Glutamatergic neuron (in vitro differentiated cells): Measurements from ENCODE around the gene NDUFA11. TPM values are rescaled to one million over a fixed set of nuclear protein-coding genes. Genes with fewer than 3 reads are reported as not detected.
A peak's percentile ranks its signal among the peaks of the same experiment; 100 is the strongest.

Experiments used
- DNase-seq: peaks from one replicate; pipeline ENCODE4 v3.0.0; 2022
- H3K27ac Mint-ChIP-seq: one replicate; pipeline ENCODE4 v1.8.0; 2020; ENCODE audit warnings: mild to moderate bottlenecking, mixed read lengths, inconsistent platforms; ENCODE audit not compliant: unreplicated experiment
- H3K27me3 Mint-ChIP-seq: one replicate; pipeline ENCODE4 v1.8.0; 2020; ENCODE audit warnings: mild to moderate bottlenecking, moderate library complexity, mixed read lengths, inconsistent platforms; ENCODE audit not compliant: unreplicated experiment
- H3K36me3 Mint-ChIP-seq: one replicate; pipeline ENCODE4 v1.8.0; 2020; ENCODE audit warnings: mild to moderate bottlenecking, mixed read lengths, inconsistent platforms; ENCODE audit not compliant: unreplicated experiment
- H3K4me1 Mint-ChIP-seq: one replicate; pipeline ENCODE4 v1.8.0; 2020; ENCODE audit warnings: mild to moderate bottlenecking, low read depth, mixed read lengths, inconsistent platforms; ENCODE audit not compliant: unreplicated experiment
- H3K4me3 Mint-ChIP-seq: one replicate; pipeline ENCODE4 v1.8.0; 2020; ENCODE audit warnings: mild to moderate bottlenecking, mixed read lengths, inconsistent platforms; ENCODE audit not compliant: unreplicated experiment
- H3K9me3 Mint-ChIP-seq: one replicate; pipeline ENCODE4 v1.8.0; 2020; ENCODE audit warnings: mild to moderate bottlenecking, moderate library complexity, mixed read lengths, inconsistent platforms; ENCODE audit not compliant: unreplicated experiment
- CTCF ChIP-seq: fragments of 200-600 bp; sonication (generic); IDR thresholded peaks from one replicate; pipeline ENCODE4 v1.5.0; 2021; ENCODE audit not compliant: partially characterized antibody, unreplicated experiment
- total RNA-seq: library from RNA; stranded (reverse); fragmentation: NEBNext Ultra II Directional; extraction: Animal tissue kit (Norgen Biotek cat#: 25700); gene quantifications from one replicate; pipeline ENCODE4 v1.2.1, GENCODE V29; 2021; ENCODE audit not compliant: unreplicated experiment

Gene NDUFA11
- total RNA-seq, 1 donor from 2014 or later: 193 TPM

DNA sequence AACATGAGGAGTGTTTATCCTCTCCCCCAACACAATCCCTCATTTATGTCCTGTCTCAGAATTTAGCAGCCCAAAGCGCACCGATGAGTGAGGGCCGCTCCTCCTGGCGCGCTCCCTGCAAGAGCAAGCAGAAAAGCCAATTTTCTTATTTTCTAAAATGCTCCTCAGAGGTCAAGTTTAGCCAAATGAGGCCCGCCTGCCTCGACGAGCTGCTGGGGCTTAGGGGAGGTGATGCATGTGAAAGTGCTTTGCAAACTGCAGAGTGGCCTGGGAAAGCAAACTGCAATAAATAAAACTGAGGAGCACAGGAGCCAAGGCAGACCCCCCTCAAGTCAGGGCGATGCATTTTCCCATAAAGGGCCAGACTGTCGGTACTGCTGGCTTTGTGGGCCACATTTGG, 39.5 kb upstream of the NDUFA11 start:
- Mint-ChIP-seq H3K9me3 (no peaks in the 10 kb centered on the region), H3K27ac (peak overlapping the region; percentile 19), H3K27me3 (peaks cover 7% of the 10 kb centered on the region), H3K36me3 (peaks cover 12% of the 10 kb centered on the region), H3K4me1 (peaks cover 55% of the 10 kb centered on the region), H3K4me3 (no peak overlapping the region)
- no peak for DNase-seq
- TF ChIP-seq CTCF: no peak

- no peaks in the 10 kb centered on the region for H3K9me3 Mint-ChIP-seq
- H3K36me3 Mint-ChIP-seq: peaks cover 12% of the 10 kb centered on the region
- peak overlapping the region; percentile 52 for H3K27ac Mint-ChIP-seq
- no peak for TF ChIP-seq CTCF
- H3K4me3 Mint-ChIP-seq: no peak overlapping the region
- H3K4me1 Mint-ChIP-seq: peaks cover 60% of the 10 kb centered on the region
- no peak for DNase-seq
- peaks cover 7% of the 10 kb centered on the region for H3K27me3 Mint-ChIP-seq
These were observed 38.1 kb upstream of the NDUFA11 start for GRCh38 chr19:5941673-5942072.

GRCh38 chr19:5940260-5941208, 36.9 kb upstream of the NDUFA11 start:
- Mint-ChIP-seq H3K9me3 (no peaks in the 10 kb centered on the region), H3K36me3 (peaks cover 6% of the 10 kb centered on the region), H3K4me3 (no peak overlapping the region), H3K4me1 (peaks cover 67% of the 10 kb centered on the region), H3K27me3 (peaks cover 7% of the 10 kb centered on the region), H3K27ac (no peak overlapping the region)
- TF ChIP-seq CTCF: no peak
- no peak for DNase-seq

DNA sequence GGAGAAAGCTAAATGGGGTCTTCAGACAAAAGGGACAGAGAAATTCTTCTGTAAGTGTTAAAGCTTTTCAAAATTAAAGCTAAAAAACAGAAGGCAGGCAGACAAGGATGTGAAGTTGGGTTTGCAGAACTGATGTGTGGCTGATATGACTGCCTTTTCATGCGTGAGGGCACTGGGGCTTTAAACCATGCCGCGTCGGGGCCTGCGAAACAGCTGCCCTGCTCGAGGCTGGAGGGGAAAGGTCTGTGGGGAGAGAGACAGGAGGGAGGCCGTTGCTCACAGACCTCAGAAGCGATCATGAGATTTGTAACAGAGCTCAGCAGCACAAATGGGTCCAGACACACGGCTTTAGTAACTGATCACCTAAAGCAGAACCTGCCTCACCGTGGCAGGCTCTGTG, 34.0 kb upstream of the NDUFA11 start:
- no peak for TF ChIP-seq CTCF
- Mint-ChIP-seq H3K4me3 (no peak overlapping the region), H3K4me1 (peaks cover 65% of the 10 kb centered on the region), H3K27ac (peak overlapping the region; percentile 71), H3K36me3 (no peaks in the 10 kb centered on the region), H3K27me3 (peaks cover 2% of the 10 kb centered on the region), H3K9me3 (no peaks in the 10 kb centered on the region)
- DNase-seq: no peak

- no peak for DNase-seq
- Mint-ChIP-seq H3K4me3 (peak overlapping the region; percentile 56), H3K9me3 (no peaks in the 10 kb centered on the region), H3K36me3 (no peaks in the 10 kb centered on the region), H3K27ac (peak overlapping the region; percentile 78), H3K27me3 (no peaks in the 10 kb centered on the region), H3K4me1 (peaks cover 60% of the 10 kb centered on the region)
- TF ChIP-seq CTCF: no peak
These were observed 32.7 kb upstream of the NDUFA11 start for GRCh38 chr19:5936292-5936592.
